GF-D8 (cell line): ENCODE measurements around the gene DCP1B.
A peak's percentile ranks its signal among the peaks of the same experiment; 100 is the strongest.
"Not testable (repeated sequence)": the region's sequence is repeated elsewhere in the genome, so short reads cannot be mapped to it uniquely, and the experiment has no call there.

Experiments
- DNase-seq: peaks from one replicate; lab custom pipeline; 2025; lab: John Stamatoyannopoulos, UW

The DCP1B gene

DNA sequence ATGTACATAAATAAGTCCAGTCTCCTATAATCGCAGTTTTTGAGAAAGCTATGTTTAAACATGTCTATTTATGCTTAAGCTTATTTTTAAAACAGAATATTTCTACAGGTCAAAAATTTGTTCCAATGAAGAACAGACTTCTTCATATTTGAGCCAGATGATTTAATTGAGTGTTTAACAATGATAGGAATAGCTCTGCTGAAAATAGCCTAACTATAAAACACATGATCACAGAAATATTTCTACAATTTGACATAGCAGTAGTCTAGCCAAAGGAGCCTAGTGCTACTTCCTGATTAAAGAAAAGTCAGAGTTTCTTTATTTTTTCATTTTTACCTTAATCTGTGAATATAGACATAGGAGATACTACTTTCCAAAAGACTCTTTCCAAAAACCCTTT, 29.4 kb downstream of the DCP1B start:
- DNase-seq, result no peak

DNA sequence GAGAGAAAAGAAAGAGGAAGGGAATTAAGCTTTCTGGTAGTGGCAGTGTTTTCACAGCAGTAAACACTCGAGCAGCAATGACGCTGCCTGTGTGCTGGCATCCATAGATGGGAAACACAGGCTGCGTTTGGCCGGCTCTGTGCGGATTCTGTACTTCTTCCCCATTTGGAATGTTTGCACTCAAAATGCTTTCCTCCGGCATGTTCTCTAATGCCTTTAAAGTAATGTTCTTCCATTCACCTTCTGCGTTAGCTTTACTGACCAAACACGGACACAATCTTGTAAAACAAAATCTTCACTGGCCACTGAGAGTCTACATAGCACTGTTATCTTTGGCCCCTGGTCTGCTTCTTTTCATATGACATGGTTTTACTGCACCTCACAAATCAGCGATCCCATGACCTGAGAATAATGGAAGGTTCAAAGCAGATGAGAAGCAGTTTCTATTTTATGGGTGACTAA, 31.4 kb downstream of the DCP1B start:
- DNase-seq, result no peak

DNA sequence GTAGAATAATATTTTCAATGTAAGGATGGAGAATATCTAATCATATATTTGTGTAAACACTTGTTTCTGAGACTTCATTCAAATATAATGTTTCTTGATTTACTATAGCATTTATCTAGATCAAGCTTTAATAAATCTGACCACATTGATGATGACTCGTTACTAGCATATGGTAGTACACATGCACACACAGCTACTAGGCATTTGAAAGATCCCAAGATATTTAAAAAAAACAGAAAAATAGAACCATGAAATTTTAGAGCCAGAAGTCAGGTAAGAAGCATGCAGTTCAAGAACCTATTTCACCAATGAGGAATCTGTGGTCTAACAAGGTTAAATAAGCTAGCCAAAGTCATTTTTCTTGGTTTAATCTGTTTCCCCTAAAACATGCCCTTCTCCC, 32.0 kb downstream of the DCP1B start:
- no peak for DNase-seq

DNA sequence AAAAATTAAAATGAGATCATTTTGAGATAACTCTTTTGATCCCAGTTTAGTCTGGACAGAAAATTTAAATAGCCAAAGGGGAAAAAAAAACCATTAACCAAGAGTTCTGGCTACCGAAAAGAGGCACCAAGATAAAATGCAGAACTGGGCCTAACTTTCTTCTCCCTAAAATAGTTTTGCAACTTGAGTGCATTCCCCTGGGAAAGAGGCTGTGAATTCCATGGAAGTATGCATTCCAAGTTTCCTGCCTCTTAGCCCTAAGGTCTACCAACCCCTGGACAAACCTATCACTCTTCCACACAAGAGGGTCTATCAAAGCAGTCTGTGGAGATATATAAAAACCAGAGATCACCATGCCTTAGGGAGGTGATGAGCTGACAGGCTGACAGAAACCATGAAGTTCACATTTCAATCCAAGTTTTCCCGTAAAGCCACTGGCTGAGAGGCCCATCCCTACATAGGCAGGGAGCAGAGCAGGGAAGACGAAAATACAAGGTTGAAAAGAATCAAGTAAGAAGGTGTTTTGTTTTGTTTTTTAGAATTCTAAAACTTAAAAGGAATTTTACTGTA, 33.8 kb downstream of the DCP1B start:
- DNase-seq, result no peak

DNA sequence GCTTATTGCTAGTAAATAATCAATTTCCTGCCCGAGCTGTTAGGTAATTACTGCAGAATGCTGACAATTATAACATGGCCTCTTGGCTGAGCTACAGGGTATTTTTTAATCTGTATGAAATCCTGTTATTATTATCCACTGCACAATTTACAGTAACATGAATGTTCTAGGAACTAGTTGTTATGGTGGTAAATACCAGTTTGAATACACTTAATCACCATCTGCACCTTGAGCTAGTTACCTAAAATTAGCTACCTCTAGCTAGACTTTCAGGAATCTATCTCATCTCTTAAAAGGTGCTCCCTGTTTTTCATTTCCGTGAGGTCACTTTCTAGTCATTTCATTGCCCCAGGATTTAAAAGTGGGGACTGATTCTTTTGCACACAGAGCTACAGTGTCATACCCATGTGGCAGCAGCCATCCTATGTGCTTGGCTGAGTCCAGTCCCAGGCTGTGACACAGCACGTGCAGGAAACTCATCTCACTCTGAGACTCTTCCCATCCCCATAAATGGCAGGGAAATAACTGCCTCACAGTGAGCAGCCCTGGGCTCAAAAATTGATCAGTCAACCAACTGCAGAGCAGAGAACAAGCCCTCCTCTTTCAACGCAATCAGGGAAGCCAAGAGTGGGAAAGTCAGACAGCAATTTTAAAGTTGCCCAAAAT, 37.6 kb downstream of the DCP1B start:
- DNase-seq, result no peak

DNA sequence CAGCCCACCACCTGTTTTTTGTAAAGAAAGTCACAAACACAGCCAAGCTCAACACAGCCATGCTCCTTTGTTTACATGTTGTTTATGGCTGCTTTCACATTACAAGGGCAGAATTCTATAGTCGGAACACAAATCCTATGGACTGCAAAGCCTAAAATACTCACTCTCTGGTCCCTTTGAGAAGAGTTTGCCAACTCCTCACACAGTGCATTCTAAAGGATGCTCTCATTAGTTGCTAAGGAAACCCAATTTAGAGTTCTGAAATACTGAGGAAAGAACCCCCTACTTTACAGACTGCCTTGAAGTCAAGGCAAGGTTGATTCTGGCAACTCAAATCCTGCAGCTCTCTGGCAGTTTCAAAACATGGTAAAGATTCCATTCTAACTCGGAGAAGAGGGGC, 38.3 kb downstream of the DCP1B start:
- no peak for DNase-seq

DNA sequence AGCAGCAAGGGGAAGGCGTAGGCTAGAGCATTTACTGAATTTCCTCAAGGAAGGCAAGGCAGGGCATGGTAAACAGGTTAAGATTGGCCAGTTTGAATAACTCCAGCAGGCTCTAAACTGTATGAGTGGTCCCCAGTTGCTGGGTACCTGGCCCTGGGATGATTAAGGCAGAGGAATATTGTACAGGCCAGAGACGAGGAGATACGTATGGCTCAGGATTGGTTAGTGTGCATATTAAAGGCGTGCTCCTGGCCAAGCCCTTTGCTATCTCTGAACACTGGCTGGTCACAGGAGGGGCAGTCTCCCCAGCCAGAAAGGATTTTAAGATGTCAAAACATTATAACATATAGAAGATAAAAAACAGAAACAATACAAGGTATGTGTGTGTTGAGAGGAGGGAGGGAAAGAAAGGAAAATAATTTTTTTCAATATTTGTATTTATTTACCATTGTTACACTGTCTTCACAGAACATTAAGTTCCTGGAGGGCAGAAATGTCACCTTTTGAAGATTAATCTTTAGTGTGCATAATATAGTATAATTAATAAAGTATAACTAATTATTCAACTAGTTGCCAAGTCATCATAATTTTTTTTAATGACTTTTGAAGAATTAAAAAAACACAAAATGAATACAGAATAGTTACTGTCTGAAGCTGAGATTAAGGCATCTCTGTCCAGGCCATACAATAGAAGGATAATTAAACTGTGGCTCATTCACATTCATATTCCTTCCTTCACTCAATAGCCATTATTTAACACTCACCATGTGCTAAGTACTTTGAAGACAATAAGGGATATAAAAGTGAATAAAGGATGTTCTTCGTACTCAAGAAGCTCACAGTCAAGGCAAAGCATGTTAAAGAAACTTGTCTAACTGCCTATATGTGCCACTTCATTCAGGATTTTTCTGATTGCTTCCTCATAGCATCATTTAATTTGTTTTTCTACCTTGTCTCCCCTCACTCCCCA, 41.9 kb downstream of the DCP1B start:
- DNase-seq, result no peak

DNA sequence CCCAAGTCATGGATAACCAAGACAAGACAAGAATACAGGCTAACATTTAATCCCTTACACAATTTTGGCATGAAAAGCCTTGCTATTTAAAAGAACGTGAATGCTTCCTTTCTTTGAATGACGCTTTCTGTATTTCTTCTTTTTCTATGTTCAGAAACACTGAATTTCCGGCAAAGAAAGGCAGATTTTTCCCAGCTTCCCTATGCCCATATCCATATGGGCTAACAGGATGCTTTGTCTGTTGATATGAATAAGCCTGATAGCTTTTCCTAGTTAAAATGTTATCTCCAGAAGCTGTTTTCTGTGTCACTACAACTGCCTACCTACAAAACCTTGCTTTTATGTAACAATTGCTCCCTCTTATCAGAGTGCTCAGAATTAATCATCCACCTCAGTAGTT, 47.5 kb downstream of the DCP1B start:
- no peak for DNase-seq

DNA sequence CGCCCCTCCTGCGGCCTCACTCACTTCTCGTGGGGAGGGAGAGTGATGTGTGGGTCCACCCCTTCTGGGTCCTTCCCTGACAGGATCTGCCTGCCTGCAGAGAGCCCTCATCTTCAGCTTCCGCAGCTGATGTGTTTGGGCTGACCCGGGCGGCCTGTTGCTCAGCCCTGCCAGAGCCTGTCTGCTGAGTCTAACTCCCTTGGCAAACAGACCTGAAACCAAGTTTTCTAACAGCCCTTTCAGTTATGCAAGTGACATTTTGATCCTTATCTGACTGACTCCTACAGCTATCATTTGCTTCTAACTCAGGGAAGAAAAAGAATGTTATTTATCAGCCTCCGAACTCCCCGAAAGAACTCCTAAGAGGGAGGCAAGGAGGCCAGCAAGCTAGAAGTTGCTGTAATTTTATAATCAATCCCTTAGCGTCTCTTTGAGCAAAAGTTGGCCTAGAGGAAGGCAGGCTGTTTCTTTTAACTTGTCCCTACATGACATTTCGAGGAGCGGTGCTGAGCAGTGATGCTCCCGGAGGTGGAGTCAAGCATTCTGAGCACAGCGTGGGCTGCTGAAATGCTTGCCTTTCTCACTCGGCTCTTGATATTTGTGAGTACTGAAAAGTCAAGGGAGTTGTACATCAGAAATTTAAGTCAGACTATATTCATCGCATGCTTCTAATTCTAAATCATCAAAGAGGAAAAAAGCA, 54.3 kb downstream of the DCP1B start:
- DNase-seq, result no peak

DNA sequence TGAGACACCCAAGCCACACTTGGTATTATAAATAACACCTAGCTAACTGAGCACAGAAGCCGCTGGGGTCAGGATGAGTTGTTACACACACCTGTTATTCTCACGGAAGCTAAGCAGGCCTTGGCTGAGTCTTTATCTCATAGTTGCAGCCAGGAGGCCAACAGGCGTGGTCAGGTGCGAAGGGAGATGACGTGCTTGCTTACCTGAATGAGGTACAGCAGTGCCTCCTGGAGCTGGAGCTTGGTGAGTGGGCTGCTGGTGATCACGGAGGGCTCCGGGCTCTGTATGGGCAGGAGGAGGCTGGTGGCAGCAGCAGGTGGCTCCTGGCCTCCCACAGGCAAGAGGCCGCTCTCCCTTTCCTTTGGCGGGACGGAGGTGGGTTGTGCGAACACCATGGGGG, 55.4 kb downstream of the DCP1B start:
- no peak for DNase-seq

DNA sequence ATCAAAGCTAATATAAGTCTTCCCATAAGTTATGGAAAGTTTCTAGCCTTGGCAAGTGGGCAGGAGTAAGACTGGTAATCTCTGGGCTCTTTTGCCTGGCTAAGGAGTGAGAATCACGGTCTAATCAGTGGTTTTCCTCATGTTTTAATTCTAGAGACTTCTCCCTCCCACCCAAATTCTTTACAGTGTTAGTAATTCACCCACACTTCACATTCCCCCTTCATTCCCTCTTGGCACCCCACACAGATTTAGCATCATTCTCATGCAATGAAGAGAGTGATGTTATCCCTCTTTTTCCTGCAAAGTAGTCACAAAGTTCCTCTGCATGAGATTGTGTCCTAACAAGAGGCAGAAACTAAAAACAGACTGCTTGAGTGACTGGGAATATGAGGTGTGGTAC, 57.2 kb downstream of the DCP1B start:
- no peak for DNase-seq

DNA sequence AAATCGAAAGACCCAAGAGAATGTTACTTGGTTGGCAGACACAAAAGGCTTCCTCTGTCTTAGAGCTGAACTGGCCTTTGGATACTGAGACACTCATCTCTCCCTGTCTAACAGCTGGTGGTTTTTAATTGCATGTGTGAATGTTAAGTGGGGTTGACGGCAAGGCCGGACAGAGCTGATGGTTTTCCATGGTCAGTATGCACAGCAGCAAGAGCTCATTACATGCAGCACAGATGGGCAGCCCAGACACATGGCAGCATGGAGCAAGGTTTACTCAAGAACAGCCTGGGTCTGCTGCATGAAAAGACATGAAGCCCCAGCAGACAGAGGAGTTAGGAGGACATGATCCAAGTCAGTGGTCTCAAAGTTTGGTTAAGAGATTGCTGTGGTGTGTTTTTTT, 58.0 kb downstream of the DCP1B start:
- DNase-seq, result no peak

DNA sequence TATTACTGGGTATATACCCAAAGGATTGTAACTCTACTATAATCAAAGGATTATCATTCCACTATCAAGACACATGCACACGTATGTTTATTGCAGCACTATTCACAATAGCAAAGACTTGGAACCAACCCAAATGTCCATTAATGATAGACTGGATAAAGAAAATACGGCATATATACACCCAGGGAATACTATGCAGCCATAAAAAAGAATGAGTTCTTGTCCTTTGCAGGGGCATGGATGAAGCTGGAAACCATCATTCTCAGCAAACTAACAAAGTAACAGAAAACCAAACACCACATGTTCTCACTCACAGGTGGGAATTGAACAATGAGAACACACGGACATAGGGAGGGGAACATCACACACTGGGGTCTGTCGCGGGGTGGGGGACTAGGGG, 58.8 kb downstream of the DCP1B start:
- not testable (repeated sequence) for DNase-seq

DNA sequence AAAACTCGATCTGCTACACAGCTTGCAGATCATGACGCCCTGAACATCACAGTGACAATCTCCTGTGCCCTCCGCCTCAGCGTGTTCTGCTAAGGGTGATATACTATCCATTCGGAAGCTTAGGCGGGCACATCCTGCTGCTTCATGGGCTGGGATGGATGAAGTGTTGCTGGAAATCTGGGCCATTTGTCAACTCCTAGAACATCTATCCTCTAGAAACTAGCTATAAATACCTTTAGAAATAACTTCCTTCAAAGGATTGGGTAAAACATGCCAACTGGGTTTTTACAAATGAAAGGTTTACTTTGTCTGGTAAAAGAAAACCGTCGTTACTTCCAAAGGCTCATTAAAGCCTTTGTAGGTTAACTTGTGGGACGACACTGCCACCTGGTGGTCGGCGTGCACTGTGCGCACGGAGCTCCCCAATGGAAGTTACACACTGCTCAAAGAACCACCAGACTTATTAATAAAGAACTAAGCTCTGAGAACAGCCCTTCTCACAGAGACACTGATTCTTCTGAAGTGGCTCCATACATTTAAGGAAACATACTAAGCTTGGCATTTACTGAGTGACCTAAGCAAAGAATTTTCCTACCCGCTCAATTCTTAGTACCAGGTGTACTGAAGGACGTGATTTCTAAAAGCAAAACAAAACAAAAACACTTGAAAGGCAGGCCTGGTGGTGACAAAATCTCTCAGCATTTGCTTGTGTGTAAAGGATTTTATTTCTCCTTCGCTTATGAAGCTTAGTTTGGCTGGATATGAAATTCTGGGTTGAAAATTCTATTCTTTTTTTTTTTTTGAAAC, 64.3 kb downstream of the DCP1B start:
- DNase-seq, result peak; percentile 31

DNA sequence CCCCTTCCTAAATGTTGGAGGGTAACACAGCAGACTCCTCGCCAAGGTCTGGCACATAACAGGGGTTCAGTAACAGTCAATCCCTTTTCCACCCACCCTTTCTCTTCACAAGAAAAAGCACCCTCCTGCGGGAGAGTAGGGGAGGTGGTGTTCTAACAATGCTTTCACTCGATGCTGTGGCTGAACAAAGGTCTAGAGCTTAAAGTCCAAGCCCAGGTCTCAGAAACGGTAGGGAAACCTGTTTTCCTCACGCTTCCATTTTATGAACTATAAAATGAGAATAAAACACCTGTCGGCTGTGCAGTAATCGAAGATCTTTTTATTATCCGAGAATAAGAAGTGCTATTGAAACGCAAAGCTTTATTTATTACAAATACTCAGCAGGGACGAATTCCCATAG, 64.9 kb downstream of the DCP1B start:
- no peak for DNase-seq

DNA sequence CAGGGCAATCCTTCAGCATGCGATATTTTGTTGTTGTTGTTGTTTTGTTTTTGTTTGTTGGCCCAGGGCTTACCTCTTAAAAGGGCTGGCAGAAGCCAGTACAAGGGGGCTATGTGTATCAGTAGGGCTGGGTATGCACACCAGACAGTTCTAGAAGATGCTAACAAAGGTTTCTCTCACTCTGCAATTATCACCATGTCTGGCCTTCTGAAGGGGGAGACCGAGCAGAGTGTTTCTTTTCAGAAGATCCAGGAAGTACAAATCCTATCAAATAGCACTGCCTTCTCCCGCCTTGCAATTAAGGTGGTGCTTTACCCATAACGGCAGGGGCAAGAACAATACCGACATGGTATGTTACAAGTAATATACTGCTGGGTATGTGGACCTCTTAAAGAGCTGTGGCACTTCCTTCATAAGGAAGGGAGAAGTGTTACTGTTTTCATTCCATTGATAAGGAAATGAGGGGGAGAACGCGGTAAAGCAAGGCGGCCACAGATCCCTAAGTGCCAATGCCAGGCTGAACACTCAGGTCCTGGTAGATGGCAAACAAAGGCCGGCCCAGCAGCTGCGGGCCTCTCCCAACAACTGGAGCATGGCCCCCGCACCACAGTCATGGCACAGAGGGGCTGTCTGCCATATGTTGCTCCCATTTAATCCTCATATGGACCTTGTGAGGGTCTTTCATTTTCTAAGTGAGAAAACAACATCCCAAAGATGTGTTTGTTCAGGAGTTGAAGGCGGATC, 66.6 kb downstream of the DCP1B start:
- no peak for DNase-seq

DNA sequence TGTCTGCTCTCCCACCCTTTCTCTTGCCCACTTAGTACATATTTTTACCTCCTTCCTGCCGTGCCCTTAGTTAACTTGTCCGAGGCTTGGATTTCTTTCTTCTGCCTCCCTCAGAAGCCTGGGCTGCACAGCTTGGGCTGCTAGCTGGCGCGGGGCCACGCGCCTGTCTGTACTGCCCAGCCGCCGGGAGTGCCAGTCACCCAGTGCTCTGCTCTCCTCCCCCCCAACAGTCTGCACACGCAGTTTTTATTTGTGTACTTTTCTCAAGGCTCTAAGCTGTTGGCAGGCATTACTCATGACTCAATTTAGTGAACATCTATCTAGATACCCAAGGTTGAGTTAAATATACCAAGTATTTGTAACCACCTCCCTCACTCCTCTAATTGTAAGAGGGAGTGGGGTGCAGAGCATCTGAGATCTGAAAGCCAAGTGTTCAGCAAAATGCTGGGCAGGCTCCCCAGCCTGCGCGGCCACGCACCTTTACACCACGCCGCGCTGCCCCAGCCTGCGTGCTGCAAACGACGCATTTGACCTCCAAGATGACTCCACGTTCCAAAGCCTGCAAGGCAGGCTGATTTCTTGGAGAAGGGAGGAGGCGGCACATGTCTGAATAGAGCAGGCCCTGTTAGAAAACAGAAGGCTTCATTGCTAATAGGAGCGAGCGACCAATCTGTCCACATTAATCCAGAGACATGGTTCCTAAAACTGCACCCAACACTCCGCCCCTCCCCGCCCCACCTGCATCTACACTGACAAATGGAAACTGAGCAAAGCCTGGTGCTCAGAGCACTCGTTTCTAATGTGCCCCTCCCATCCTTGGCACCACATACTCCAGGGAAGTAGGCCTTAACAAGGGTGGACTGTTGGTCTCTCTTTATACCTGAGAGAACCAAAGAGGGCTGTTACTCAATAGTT, 67.6 kb downstream of the DCP1B start:
- no peak for DNase-seq

DNA sequence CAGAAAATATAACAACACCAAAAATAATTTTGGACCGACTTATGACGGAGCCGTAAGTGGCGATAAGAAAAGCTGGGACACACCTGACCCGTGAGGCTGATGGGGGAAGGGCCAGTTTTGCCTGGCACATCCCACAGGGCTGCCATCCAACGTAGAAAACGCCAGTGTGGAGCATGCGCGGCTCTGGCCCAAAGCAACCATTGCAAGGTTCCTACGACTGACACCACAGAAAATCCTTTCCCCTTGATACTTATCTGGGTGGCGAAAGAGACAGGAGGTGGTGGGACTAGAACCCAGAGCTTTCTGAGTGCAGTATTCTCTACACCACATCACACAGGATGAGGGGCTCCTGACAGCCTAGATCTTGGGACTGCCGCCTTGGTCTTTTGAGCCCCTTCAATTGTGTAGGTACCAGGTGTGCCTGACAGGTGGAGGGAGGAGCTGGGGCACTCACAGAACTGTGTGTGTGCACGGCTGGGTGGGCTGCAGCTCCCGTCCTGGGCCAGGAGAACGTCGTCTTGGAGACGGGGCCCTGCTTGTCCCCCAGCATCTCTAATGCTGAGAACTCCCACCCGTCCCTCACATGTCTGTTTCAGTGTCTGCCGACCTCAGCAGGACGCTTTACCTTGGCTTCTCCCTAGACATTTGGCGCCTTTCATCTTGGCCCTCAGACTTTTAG, 68.4 kb downstream of the DCP1B start:
- no peak for DNase-seq

DNA sequence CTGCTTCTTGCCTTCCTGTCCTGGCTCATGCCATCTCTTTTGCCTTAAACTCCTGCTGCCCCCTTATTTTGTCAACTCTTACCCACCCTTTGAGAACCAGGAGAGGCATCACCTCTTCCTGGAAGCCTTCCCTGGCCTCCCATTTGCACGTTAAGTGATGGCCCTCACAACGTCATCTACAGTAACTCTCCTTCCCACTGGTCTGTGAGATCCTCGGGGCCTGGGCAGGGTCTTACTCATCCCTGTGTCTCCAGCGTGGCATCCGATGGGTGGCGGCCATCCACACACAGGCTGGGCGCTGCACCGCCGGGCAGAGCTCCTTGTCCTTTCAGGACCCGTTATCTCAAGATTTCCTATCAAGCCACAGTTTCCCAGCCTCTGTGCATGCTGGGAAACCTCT, 69.0 kb downstream of the DCP1B start:
- no peak for DNase-seq
